ENCODE data around the gene VPS37B.

The VPS37B gene

GRCh38 chr12:122928404-122929147 lies 32.7 kb upstream of the VPS37B start:
- TF ChIP-seq, protein P1, sequence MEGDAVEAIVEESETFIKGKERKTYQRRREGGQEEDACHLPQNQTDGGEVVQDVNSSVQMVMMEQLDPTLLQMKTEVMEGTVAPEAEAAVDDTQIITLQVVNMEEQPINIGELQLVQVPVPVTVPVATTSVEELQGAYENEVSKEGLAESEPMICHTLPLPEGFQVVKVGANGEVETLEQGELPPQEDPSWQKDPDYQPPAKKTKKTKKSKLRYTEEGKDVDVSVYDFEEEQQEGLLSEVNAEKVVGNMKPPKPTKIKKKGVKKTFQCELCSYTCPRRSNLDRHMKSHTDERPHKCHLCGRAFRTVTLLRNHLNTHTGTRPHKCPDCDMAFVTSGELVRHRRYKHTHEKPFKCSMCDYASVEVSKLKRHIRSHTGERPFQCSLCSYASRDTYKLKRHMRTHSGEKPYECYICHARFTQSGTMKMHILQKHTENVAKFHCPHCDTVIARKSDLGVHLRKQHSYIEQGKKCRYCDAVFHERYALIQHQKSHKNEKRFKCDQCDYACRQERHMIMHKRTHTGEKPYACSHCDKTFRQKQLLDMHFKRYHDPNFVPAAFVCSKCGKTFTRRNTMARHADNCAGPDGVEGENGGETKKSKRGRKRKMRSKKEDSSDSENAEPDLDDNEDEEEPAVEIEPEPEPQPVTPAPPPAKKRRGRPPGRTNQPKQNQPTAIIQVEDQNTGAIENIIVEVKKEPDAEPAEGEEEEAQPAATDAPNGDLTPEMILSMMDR (IDR thresholded peaks at IDR 0.05; ENCODE audit: low read depth, low read length) = no peak
- in situ Hi-C loops (cut with HindIII; ENCODE audit: low sequenced_read_pairs) = no loop called here
- no peak overlapping the region for H3K4me3 ChIP-seq (ENCODE audit: low read depth, low read length)

GRCh38 chr12:122927756-122928403 lies 32.0 kb upstream of the VPS37B start:
- no peak for DNase-seq (ENCODE audit: low read depth, low spot score)
- TF ChIP-seq, protein P1 (IDR thresholded peaks at IDR 0.05; ENCODE audit: low read depth, low read length) = no peak
- in situ Hi-C loops (cut with HindIII; ENCODE audit: low sequenced_read_pairs) = no loop called here
- no peak overlapping the region for H3K4me3 ChIP-seq (ENCODE audit: low read depth, low read length)

More at GRCh38 chr12:122928404-122929147, 32.7 kb upstream of the VPS37B start:
- DNase-seq (ENCODE audit: low read depth, low spot score) = no peak

DNA sequence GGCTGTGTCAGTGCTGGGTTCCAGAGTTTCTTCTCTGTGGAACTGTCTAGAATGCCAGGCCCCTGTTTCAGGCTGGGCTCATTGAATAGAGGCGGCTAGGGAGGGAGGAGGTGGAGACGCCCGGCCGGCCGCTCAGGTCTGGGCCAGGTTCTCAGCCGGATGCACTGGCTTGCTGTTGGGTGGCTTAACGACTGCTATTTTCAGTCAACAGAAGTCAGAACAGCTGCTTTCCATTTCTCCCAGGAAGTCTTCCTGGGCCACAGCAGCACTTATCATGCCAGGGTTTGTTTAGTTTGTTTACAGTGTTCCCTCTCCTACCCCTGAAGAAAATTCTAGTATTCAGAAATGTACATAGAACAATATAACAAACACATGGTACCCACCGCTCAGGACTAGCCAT lies 26.0 kb upstream of the VPS37B start:
- no peak overlapping the region for H3K4me3 ChIP-seq (ENCODE audit: low read depth, low read length)
- TF ChIP-seq, protein P1 (IDR thresholded peaks at IDR 0.05; ENCODE audit: low read depth, low read length) = no peak
- in situ Hi-C loops (cut with HindIII; ENCODE audit: low sequenced_read_pairs) = no loop called here
- no peak for DNase-seq (ENCODE audit: low read depth, low spot score)

- TF ChIP-seq, protein P1 (IDR thresholded peaks at IDR 0.05; ENCODE audit: low read depth, low read length) = no peak
- in situ Hi-C loops (cut with HindIII; ENCODE audit: low sequenced_read_pairs) = no loop called here
- DNase-seq (ENCODE audit: low read depth, low spot score) = no peak
- H3K4me3 ChIP-seq (ENCODE audit: low read depth, low read length) = no peak overlapping the region
These were observed 24.8 kb upstream of the VPS37B start for GRCh38 chr12:122920687-122921086.

DNA sequence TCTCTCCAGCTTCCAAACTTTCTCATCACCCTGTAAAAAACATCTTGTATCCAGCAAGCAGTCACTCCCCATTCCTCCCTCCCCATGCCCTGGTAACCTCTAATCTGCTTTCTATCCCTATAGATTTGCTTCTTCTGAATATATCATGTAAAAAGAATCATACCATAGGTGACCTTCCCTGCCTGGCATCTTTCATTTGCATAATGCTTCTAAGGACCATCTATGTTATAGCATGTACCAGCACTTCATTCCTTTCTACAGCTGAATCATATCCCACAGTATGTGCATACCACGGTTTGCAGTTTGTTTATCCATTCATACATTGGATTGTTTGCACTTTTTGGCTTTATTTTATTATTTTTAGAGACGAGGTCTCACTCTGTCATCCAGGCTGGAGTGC lies 22.9 kb upstream of the VPS37B start:
- TF ChIP-seq, protein P1 (IDR thresholded peaks at IDR 0.05; ENCODE audit: low read depth, low read length) = no peak
- in situ Hi-C loops (cut with HindIII; ENCODE audit: low sequenced_read_pairs) = no loop called here
- no peak overlapping the region for H3K4me3 ChIP-seq (ENCODE audit: low read depth, low read length)
- DNase-seq (ENCODE audit: low read depth, low spot score) = no peak

- TF ChIP-seq, protein P1 (IDR thresholded peaks at IDR 0.05; ENCODE audit: low read depth, low read length) = no peak
- in situ Hi-C loops (cut with HindIII; ENCODE audit: low sequenced_read_pairs) = no loop called here
- H3K4me3 ChIP-seq (ENCODE audit: low read depth, low read length) = no peak overlapping the region
- DNase-seq (ENCODE audit: low read depth, low spot score) = peak; percentile 55
These were observed 21.7 kb upstream of the VPS37B start for GRCh38 chr12:122917507-122918121.
